ENCODE data around the gene CD46.

GRCh38 chr1:207822602-207823451, 71.0 kb downstream of the CD46 start:
- TF ChIP-seq POLR2A (IDR thresholded peaks at IDR 0.05) (peak; percentile 89), CTCF (IDR thresholded peaks at IDR 0.05) (no peak), POLR2AphosphoS5 (IDR thresholded peaks at IDR 0.05) (peak; percentile 85 to 97 (median 96)), EP300 (IDR thresholded peaks at IDR 0.05; ENCODE audit: low read depth) (no peak)
